IMR-90 (cell line): ENCODE data around the gene SNAP25. TPM values are rescaled to one million over a fixed set of nuclear protein-coding genes. Genes with fewer than 3 reads are reported as not detected.

ENCODE experiments used
- ATAC-seq: fragments of 200-7000 bp; cut with Tn5 transposase; 2 replicates; pipeline ENCODE4 v1.9.1; 2020; ENCODE audit warnings: low read depth, mild to moderate bottlenecking, moderate library complexity
- BruUV-seq: library from RNA; stranded (reverse); fragments of 400-500 nt; replicated peaks from 2 replicates; lab custom pipeline; 2021; lab: Mats Ljungman, UMichigan
- CTCF ChIA-PET: fragments of 300-600 bp; formaldehyde crosslinking; extraction: SDS; loops from one replicate; lab custom pipeline; 2021; ENCODE audit warnings: antibody characterized with exemption; lab: Yijun Ruan, JAX
- POLR2A ChIA-PET: fragments of 300-600 bp; sonication (Branson Sonifier 250); formaldehyde crosslinking; loops from one replicate; lab custom pipeline; 2022; ENCODE audit warnings: antibody characterized with exemption; ENCODE audit not compliant: unreplicated experiment; lab: Charles Lee
- DNase-seq: peaks from one replicate; pipeline ENCODE4 v3.0.0; 2013
- H2AFZ ChIP-seq: replicated peaks from 2 replicates; pipeline ENCODE3; 2013; ENCODE audit warnings: low read length, mild to moderate bottlenecking; ENCODE audit not compliant: poor library complexity
- H2AK5ac ChIP-seq: 2 replicates; pipeline ENCODE4 v1.6.1; 2013; ENCODE audit warnings: low read depth, low read length, inconsistent platforms
- H2AK9ac ChIP-seq: replicated peaks from 2 replicates; pipeline ENCODE3; 2013; ENCODE audit warnings: mild to moderate bottlenecking, low read depth, low read length, moderate library complexity; ENCODE audit not compliant: poor library complexity
- H2BK120ac ChIP-seq: 2 replicates; pipeline ENCODE4 v1.6.1; 2013; ENCODE audit warnings: low read depth, low read length, inconsistent platforms
- H2BK15ac ChIP-seq: 3 replicates; pipeline ENCODE4 v1.6.1; 2013; ENCODE audit warnings: low read depth, low read length, inconsistent platforms
- H2BK20ac ChIP-seq: 2 replicates; pipeline ENCODE4 v1.6.1; 2013; ENCODE audit warnings: low read depth, mild to moderate bottlenecking, inconsistent platforms, low read length, moderate library complexity
- H2BK5ac ChIP-seq: 2 replicates; pipeline ENCODE4 v1.6.1; 2013; ENCODE audit warnings: mild to moderate bottlenecking, low read depth, low read length, inconsistent platforms; ENCODE audit not compliant: poor library complexity, severe bottlenecking
- H3K14ac ChIP-seq: replicated peaks from 2 replicates; pipeline ENCODE4 v1.6.1; 2013; ENCODE audit warnings: low read depth, low read length, inconsistent platforms
- H3K18ac ChIP-seq: 2 replicates; pipeline ENCODE4 v1.6.1; 2013; ENCODE audit warnings: low read depth, low read length, control low read depth
- H3K23ac ChIP-seq: 2 replicates; pipeline ENCODE4 v1.6.1; 2013; ENCODE audit warnings: low read depth, low read length, inconsistent platforms
- H3K27ac ChIP-seq: 2 replicates; pipeline ENCODE4 v1.5.1; 2013; ENCODE audit warnings: mild to moderate bottlenecking, control low read depth, low read length; ENCODE audit not compliant: insufficient read depth
- H3K27me3 ChIP-seq: 2 replicates; pipeline ENCODE4 v1.6.1; 2013; ENCODE audit warnings: low read length; ENCODE audit not compliant: control insufficient read depth, insufficient read depth
- H3K36me3 ChIP-seq: 2 replicates; pipeline ENCODE4 v1.6.1; 2013; ENCODE audit warnings: low read length, mixed read lengths; ENCODE audit not compliant: control insufficient read depth, insufficient read depth
- H3K4ac ChIP-seq: 2 replicates; pipeline ENCODE4 v1.6.1; 2013; ENCODE audit warnings: low read depth, low read length, inconsistent platforms
- H3K4me1 ChIP-seq: 2 replicates; pipeline ENCODE4 v1.6.1; 2013; ENCODE audit warnings: low read length, mixed read lengths; ENCODE audit not compliant: control insufficient read depth, insufficient read depth
- H3K4me2 ChIP-seq: 2 replicates; pipeline ENCODE4 v1.6.1; 2013; ENCODE audit warnings: low read depth, mild to moderate bottlenecking, control low read depth, low read length, moderate library complexity
- H3K4me3 ChIP-seq: 2 replicates; pipeline ENCODE4 v1.5.1; 2013; ENCODE audit warnings: low read depth, mild to moderate bottlenecking, control low read depth, low read length, moderate library complexity; ENCODE audit not compliant: insufficient read depth
- H3K56ac ChIP-seq: 2 replicates; pipeline ENCODE4 v1.6.1; 2013; ENCODE audit warnings: low read length, inconsistent platforms; ENCODE audit not compliant: insufficient read depth; ENCODE audit errors: extremely low read depth
- H3K79me1 ChIP-seq, 2 experiments: 2 replicates each; pipeline ENCODE4 v1.6.1; 2013; ENCODE audit warnings: low read length in 2 of 2, inconsistent platforms in 1 of 2, low read depth in 1 of 2
- H3K9ac ChIP-seq: 2 replicates; pipeline ENCODE4 v1.6.1; 2013; ENCODE audit warnings: low read depth, low read length, control low read depth
- H3K9me1 ChIP-seq: 2 replicates; pipeline ENCODE4 v1.6.1; 2013; ENCODE audit warnings: low read length, inconsistent platforms; ENCODE audit not compliant: insufficient read depth
- H3K9me3 ChIP-seq: 2 replicates; pipeline ENCODE4 v1.6.1; 2013; ENCODE audit warnings: low read length; ENCODE audit not compliant: control insufficient read depth, insufficient read depth
- H4K20me1 ChIP-seq: 2 replicates; pipeline ENCODE4 v1.6.1; 2013; ENCODE audit warnings: low read length, inconsistent platforms; ENCODE audit not compliant: insufficient read depth
- H4K5ac ChIP-seq: 2 replicates; pipeline ENCODE4 v1.6.1; 2013; ENCODE audit warnings: mild to moderate bottlenecking, low read depth, low read length, control low read depth
- H4K8ac ChIP-seq, 2 experiments: 2 replicates each; pipeline ENCODE4 v1.6.1; 2013; ENCODE audit warnings: low read depth in 2 of 2, low read length in 2 of 2, control low read depth in 1 of 2, inconsistent platforms in 1 of 2
- H4K91ac ChIP-seq: 2 replicates; pipeline ENCODE4 v1.6.1; 2013; ENCODE audit warnings: low read depth, low read length, inconsistent platforms; ENCODE audit not compliant: insufficient read depth
- BHLHE40 ChIP-seq: fragments of 150-350 bp; IDR thresholded peaks from 2 replicates; pipeline ENCODE4 v1.6.1; 2016; ENCODE audit warnings: mild to moderate bottlenecking, low read depth, low read length
- CEBPB ChIP-seq: IDR thresholded peaks from 2 replicates; pipeline ENCODE4 v1.6.1; 2012; ENCODE audit warnings: low read depth, low read length, improper control_type of control experiment
- CHD1 ChIP-seq: IDR thresholded peaks from 2 replicates; pipeline ENCODE4 v1.6.1; 2012; ENCODE audit warnings: low read depth, low read length, improper control_type of control experiment
- CTCF ChIP-seq: conservative IDR thresholded peaks from 2 replicates; pipeline ENCODE4 v1.5.1; 2012; ENCODE audit warnings: mild to moderate bottlenecking, low read depth, low read length, improper control_type of control experiment
- ELK1 ChIP-seq: fragments of 150-350 bp; IDR thresholded peaks from 2 replicates; pipeline ENCODE4 v1.6.1; 2016; ENCODE audit warnings: low read depth, mild to moderate bottlenecking, low read length, moderate library complexity, borderline replicate concordance
- FOS ChIP-seq: fragments of 150-350 bp; IDR thresholded peaks from 2 replicates; pipeline ENCODE4 v1.6.1; 2016; ENCODE audit warnings: low read depth, low read length
- MAFK ChIP-seq: IDR thresholded peaks from 2 replicates; pipeline ENCODE4 v1.6.1; 2012; ENCODE audit warnings: low read depth, low read length, improper control_type of control experiment
- MAZ ChIP-seq: IDR thresholded peaks from 2 replicates; pipeline ENCODE4 v1.6.1; 2012; ENCODE audit warnings: low read depth, mild to moderate bottlenecking, low read length, improper control_type of control experiment, moderate library complexity, borderline replicate concordance
- MXI1 ChIP-seq: IDR thresholded peaks from 2 replicates; pipeline ENCODE4 v1.6.1; 2012; ENCODE audit warnings: low read depth, mild to moderate bottlenecking, low read length, moderate library complexity, borderline replicate concordance
- NFE2L2 ChIP-seq: fragments of 150-350 bp; IDR thresholded peaks from 2 replicates; pipeline ENCODE4 v1.6.1; 2016; ENCODE audit warnings: low read depth, mild to moderate bottlenecking, low read length
- POLR2A ChIP-seq: IDR thresholded peaks from 2 replicates; pipeline ENCODE4 v1.6.1; 2012; ENCODE audit warnings: mild to moderate bottlenecking, low read depth, low read length
- RAD21 ChIP-seq: IDR thresholded peaks from 2 replicates; pipeline ENCODE4 v1.6.1; 2012; ENCODE audit warnings: low read length, improper control_type of control experiment
- RCOR1 ChIP-seq: IDR thresholded peaks from 2 replicates; pipeline ENCODE4 v1.6.1; 2012; ENCODE audit warnings: mild to moderate bottlenecking, low read length, improper control_type of control experiment; ENCODE audit not compliant: insufficient replicate concordance
- RFX5 ChIP-seq: IDR thresholded peaks from 2 replicates; pipeline ENCODE4 v1.8.0; 2012; ENCODE audit warnings: low read depth, mild to moderate bottlenecking, low read length, moderate library complexity
- SMC3 ChIP-seq: fragments of 150-350 bp; IDR thresholded peaks from 2 replicates; pipeline ENCODE4 v1.6.1; 2016; ENCODE audit warnings: low read depth, mild to moderate bottlenecking, antibody characterized with exemption, low read length, moderate library complexity
- USF2 ChIP-seq: fragments of 150-350 bp; IDR thresholded peaks from 2 replicates; pipeline ENCODE4 v1.6.1; 2017; ENCODE audit warnings: mild to moderate bottlenecking, antibody characterized with exemption, low read length, low read depth
- WGBS, 2 experiments: methylation state at CpG; one replicate each; pipeline versions ENCODE4 v1.1.5 to v1.1.7; 2013; ENCODE audit warnings: missing lambda C conversion rate in 2 of 2; ENCODE audit not compliant: insufficient read length in 1 of 2; ENCODE audit errors: extremely low coverage in 2 of 2; 5-methylcytosine and 5-hydroxymethylcytosine counted together
- dilution Hi-C: fragments of 300-500 bp; cut with HindIII; formaldehyde crosslinking; loops from one replicate; pipeline ENCODE4 v1.14.3; 2018; ENCODE audit warnings: low sequenced_read_pairs; ENCODE audit not compliant: unreplicated experiment
- in situ Hi-C: fragments of 300-500 bp; cut with MboI; formaldehyde crosslinking; loops from 3 replicates; pipeline ENCODE4 v1.14.3; 2019; ENCODE audit warnings: low sequenced_read_pairs, inconsistent platforms, mixed read lengths
- intact Hi-C: fragments of 100-400 bp; cut with micrococcal nuclease; formaldehyde crosslinking; loops from 2 replicates; pipeline ENCODE4 v1.10.0; 2022
- polyA plus RNA-seq, 3 experiments: library from polyadenylated mRNA; depleted of rRNA; stranded (reverse); fragments of >200 nt; gene quantifications; 2 replicates each; pipeline ENCODE4 v1.2.3, GENCODE V29; 2012; ENCODE audit warnings: low replicate concordance in 1 of 3
- total RNA-seq: library from RNA; depleted of rRNA; stranded (reverse); fragments of >200 nt; gene quantifications from 2 replicates; pipeline ENCODE4 v1.2.3, GENCODE V29; 2012

Gene SNAP25
- total and polyA plus RNA-seq, 2 of the 4 experiments (the other 2 are of a cell fraction), result 1.1 to 2.8 TPM

GRCh38 chr20:10190456-10190855 is 28.2 kb upstream of the SNAP25 start:
- Histone ChIP-seq H3K56ac (no peak overlapping the region), H3K79me1 (no peaks in the 10 kb centered on the region), H3K27ac (no peak overlapping the region), H3K23ac (no peak overlapping the region), H2BK5ac (no peak overlapping the region), H3K36me3 (no peaks in the 10 kb centered on the region), H3K4me3 (no peak overlapping the region), H4K20me1 (no peaks in the 10 kb centered on the region), H3K9me1 (no peaks in the 10 kb centered on the region), H2BK20ac (no peak overlapping the region), H2BK15ac (no peak overlapping the region), H2AK5ac (no peak overlapping the region), H3K9me3 (peaks cover 5% of the 10 kb centered on the region), H3K27me3 (no peaks in the 10 kb centered on the region), H2AK9ac (no peak overlapping the region), H4K8ac (no peak overlapping the region), H3K18ac (no peak overlapping the region), H2BK120ac (no peak overlapping the region), H3K9ac (no peak overlapping the region), H3K14ac (no peak overlapping the region), H3K4ac (no peak overlapping the region), H3K4me2 (no peak overlapping the region), H2AFZ (no peak overlapping the region), H4K5ac (no peak overlapping the region), H3K4me1 (no peaks in the 10 kb centered on the region), H4K91ac (no peak overlapping the region)
- TF ChIP-seq CEBPB, result no peak
- TF ChIP-seq RAD21, result no peak
- TF ChIP-seq RFX5, result no peak
- no peak for TF ChIP-seq NFE2L2
- TF ChIP-seq FOS, result no peak
- no peak for TF ChIP-seq USF2
- TF ChIP-seq MAZ, result no peak
- TF ChIP-seq CHD1, result no peak
- TF ChIP-seq CTCF, result no peak
- TF ChIP-seq RCOR1, result no peak
- TF ChIP-seq MXI1, result no peak
- TF ChIP-seq POLR2A, result no peak
- no peak for TF ChIP-seq SMC3
- TF ChIP-seq BHLHE40, result no peak
- no peak for TF ChIP-seq MAFK
- no peak for TF ChIP-seq ELK1
- no CpG with 5 or more reads among the region's 3 CpGs for WGBS, 2 experiments
- ATAC-seq (no peak), DNase-seq (no peak)
- intact Hi-C loops, result no loop called here
- ChIA-PET CTCF (interaction anchor here (1.4 kb wide), 1 partner anchor 11 kb away, joined by 9 read pairs; no protein-coding TSS in a partner anchor), POLR2A (no interaction called here)
- in situ Hi-C loops, result no loop called here
- BruUV-seq, result no TSS peak
- dilution Hi-C loops, result no loop called here
